Myocyte (in vitro differentiated cells): ENCODE data around the gene EMC9. TPM values are rescaled to one million over a fixed set of nuclear protein-coding genes. Genes with fewer than 3 reads are reported as not detected.

Experiments used
- DNase-seq: peaks from one replicate; pipeline ENCODE4 v3.0.0-alpha.2; 2012; ENCODE audit warnings: low read depth
- polyA plus RNA-seq: library from polyadenylated mRNA; unstranded; fragments of >200 nt; gene quantifications from one replicate; pipeline ENCODE4 v1.2.1, GENCODE V29; 2012; ENCODE audit warnings: missing spikeins
- total RNA-seq: library from RNA; depleted of rRNA; stranded (reverse); fragments of >200 nt; gene quantifications from 2 replicates; pipeline ENCODE4 v1.2.3, GENCODE V29; 2014

The EMC9 gene
- 18.8 and 25.4 TPM in 2 replicates for total RNA-seq
- 30.2 TPM for polyA plus RNA-seq

- peak; percentile 100 for DNase-seq
These were observed at the start of gene EMC9 for GRCh38 chr14:24141097-24141880. TSS of gene EMC9 (minus strand) at chr14:24141591. CDS start at chr14:24141304, 287 bp downstream.

GRCh38 chr14:24190416-24190815, 49.0 kb upstream of the EMC9 start:
- no peak for DNase-seq

GRCh38 chr14:24189460-24189859, 48.1 kb upstream of the EMC9 start:
- no peak for DNase-seq

GRCh38 chr14:24189059-24189375, 47.6 kb upstream of the EMC9 start:
- no peak for DNase-seq

GRCh38 chr14:24188251-24189058, 47.1 kb upstream of the EMC9 start, which contains the start of gene IPO4:
TSS of gene IPO4 (minus strand) at chr14:24188816. CDS start at chr14:24188787, 29 bp downstream.
- peak; percentile 98 for DNase-seq

GRCh38 chr14:24187539-24187915, 46.1 kb upstream of the EMC9 start:
- DNase-seq, result peak; percentile 75

GRCh38 chr14:24186831-24187538, 45.6 kb upstream of the EMC9 start:
- DNase-seq, result no peak

- DNase-seq, result no peak
These were observed 44.4 kb upstream of the EMC9 start for GRCh38 chr14:24185741-24186140.

- DNase-seq, result no peak
These were observed 43.6 kb upstream of the EMC9 start for GRCh38 chr14:24185026-24185425.

- DNase-seq, result no peak
These were observed 42.9 kb upstream of the EMC9 start for GRCh38 chr14:24184104-24184970.

GRCh38 chr14:24183014-24183481, 41.7 kb upstream of the EMC9 start:
- DNase-seq, result no peak

GRCh38 chr14:24182110-24182882, 40.9 kb upstream of the EMC9 start:
- DNase-seq, result no peak

- no peak for DNase-seq
These were observed 40.1 kb upstream of the EMC9 start for GRCh38 chr14:24181371-24182077.

- peak; percentile 78 for DNase-seq
These were observed 38.8 kb upstream of the EMC9 start for GRCh38 chr14:24179961-24180796.

- DNase-seq, result peak; percentile 83
These were observed 38.0 kb upstream of the EMC9 start for GRCh38 chr14:24179294-24179960.

- DNase-seq, result peak; percentile 22
These were observed 37.2 kb upstream of the EMC9 start for GRCh38 chr14:24178399-24179178.

GRCh38 chr14:24177891-24178290, 36.5 kb upstream of the EMC9 start:
- DNase-seq, result no peak
